ACHN (cell line): ENCODE results near the gene SNRNP27.

Experiments used
- DNase-seq: peaks from one replicate; pipeline ENCODE4 v3.0.0-alpha.2; 2015
- in situ Hi-C: cut with HindIII; loops from 2 replicates; pipeline ENCODE4 v1.10.0; 2017; ENCODE audit warnings: low sequenced_read_pairs, low pct_ligation_motif_present, low pct_unique_long_range_greater_than_20kb

The SNRNP27 gene

DNA sequence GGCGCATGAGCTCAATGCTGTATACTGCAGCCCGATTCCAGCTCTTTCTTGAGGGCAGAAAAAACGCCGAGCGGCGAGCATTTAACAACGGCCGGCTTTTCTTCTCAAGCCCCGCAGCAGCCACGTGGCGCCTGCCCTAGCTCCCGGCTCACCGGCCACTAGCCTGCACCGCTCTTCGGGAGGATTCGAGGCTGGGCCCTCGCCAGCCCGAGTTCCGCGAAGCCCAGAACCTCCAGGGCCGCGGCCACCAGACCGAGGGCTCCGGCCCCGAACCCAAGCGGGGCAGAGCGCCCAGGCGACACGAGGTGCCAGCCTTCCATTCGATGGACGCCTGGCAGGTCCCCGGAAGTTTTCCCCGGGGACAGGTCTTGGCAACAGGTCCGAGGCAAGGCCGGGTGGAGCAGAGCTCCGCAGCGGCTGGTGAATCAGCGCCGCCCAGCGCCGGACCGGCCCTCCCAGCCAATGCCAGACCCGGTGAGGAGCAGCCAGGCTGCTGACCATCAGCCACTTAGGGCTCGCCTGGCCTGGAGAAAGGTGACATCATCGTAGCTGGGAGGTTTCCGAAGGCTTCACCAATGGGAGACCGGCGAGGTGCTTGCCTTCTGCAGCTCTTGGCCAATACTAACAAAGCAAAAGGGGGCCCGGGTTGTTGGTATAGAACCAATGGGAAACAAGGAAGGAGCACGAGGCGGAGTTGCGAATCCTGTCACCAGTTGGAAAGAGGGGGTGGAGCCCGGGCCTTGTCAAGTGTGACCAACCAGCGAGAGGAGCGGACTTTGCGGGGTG, 20.6 kb downstream of the SNRNP27 start:
- peak; percentile 100 for DNase-seq
- in situ Hi-C loops: no loop called here

DNA sequence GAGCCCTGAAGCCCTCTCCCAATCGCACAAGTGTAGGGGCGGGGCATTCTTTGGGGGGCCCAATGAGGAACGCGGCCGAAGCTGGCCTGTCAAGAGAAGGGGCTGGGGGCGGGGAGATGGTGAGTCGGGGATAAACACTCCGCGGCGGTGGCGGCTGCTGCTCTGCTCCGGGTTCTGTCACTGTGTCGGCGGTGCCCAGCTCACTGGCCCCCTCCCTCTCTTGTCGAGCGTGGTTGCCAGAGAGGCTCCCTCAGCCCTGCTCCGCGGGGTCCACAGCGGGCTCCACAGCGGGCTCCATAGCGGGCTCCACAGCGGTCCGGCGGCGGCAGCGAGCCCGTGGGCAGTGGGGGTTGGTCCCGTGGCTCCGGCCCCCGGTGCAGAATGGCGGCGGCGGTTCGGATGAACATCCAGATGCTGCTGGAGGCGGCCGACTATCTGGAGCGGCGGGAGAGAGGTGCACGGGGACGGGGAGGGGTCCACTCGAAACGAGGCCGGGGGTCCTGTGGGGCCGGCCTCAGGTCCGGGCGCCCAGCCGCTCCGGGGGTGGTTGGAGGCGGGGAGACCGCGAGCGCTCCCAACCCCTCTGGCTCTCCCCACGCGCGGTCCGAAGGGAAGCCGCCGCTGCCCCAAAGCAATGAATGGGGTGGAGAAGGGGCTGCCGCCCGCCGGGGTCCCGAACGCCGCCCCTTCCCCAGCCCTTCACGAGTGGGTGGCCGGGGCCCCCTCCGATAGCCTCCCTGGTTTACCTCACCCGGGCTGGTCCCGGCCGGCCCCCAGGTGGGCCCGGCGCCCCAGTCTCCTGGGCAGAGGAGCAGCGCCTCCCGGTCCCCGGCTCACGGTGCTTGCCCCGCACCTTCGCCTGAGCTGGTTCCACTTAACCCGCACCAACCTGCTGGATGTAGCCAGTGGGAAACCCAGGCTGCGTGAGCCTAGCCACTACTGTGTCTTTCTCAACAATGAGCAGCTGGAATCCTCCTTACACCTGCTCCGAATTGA, 21.5 kb downstream of the SNRNP27 start, which contains the start of gene MXD1:
TSS of gene MXD1 (plus strand) at position 160 of the 996 bp plus-strand sequence. CDS start at position 382, 222 bp downstream.
- in situ Hi-C loops: no loop called here

DNA sequence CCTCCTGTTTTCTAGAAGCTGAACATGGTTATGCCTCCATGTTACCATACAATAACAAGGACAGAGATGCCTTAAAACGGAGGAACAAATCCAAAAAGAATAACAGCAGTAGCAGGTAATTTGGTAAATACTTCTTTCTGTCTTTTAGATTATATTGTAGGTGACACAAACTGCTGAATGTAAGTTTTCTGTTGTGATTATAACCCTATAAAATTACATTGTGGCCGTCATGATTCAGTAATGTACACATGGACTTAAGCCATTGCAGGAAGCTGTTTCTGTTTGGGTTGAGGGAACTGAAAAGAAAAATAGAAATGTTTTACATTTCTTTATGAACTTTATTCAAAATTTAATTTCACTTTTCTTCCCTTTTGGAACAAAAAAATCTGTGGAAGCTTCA, 22.4 kb downstream of the SNRNP27 start:
- in situ Hi-C loops: no loop called here

More for the DNA sequence above, 21.5 kb downstream of the SNRNP27 start, which contains the start of gene MXD1:
- DNase-seq: peak; percentile 38

DNA sequence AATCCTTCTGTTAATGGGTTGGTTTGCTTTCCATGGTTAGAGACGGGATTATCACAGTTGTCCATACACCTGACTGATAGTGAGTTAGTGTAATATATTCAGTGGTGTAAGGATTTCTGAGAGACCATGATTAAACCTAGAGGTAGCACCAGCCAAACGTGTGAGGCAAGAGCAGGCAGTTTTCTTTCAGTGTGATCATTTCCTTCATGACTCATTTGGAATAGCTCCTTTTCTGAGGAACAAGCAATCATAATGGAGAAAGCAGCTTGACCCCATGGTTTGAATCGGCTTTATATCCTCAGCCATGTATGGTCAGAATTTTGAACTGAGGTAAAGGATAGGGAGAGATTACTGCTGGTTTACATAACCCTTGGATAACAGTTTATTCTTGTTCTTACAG, 24.1 kb downstream of the SNRNP27 start:
- in situ Hi-C loops: no loop called here
- DNase-seq: peak; percentile 88

More for the DNA sequence above, 22.4 kb downstream of the SNRNP27 start:
- no peak for DNase-seq

DNA sequence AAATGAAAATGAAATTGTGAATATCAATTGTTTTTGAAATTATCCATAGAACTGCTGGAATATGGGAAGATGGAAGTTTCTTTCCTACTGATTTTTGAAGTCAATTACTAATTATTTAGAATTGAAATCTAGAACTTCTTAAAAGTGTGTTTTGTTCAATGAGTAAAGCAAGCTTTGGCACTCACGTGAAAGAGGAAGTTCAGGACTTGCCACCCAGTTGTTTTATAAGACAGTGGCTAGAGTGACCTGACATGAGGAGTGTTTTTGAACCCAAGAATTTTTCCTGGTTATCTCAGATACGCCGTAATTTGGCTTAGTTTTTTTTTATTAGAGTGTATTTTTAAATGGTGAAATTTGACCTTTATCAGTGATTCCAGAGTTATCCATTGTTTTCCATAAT, 24.6 kb downstream of the SNRNP27 start:
- DNase-seq: no peak
- in situ Hi-C loops: no loop called here

DNA sequence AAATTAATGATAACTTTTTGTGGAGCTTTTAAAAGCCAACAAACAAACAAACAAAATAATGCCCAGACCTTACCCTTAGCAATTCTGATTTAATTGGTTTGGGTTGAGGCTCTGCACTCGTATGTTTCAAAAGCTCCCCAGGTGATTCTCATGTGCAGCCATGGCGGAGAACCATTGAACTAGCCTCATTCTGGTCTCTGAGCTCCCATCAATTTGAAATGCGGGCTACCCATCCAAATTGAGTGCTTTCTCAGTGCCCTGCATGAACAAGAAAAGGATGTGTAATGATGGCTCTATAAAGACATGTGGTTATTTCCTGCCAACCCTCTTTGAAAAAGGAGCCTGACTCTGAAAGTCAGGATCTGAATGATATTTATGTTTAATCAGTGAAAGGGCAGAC, 29.4 kb downstream of the SNRNP27 start:
- in situ Hi-C loops: no loop called here
- no peak for DNase-seq

DNA sequence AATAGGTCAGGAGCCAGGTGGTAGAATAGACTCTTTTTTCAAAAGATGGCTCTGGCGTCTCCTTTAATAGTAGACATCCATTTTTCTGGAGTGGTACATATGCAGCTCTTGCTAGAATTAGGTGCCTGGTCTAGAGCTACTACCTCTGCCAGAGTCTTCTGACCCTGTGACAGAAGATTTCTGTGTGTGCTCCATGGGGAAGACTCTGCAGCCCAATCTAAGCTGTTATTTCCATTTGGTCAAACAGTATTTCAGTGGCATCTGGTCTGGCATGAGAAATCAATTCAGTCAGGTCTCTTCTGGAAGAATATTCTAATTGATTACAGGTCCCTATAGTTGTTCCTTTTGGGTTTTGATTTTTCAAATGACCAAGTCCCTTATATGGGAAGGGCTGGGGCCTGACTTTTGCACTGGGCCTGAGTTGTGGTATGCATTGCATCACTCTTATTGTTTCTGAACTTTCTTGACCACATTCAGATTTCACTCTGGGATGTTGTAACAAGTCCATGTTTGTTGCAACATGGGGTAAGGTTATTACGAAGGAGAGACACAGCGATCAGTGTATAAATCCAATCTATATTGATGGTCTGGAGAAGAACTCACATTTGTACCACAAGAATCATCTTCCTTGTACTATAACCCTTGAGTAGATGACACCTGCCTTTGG, 33.2 kb downstream of the SNRNP27 start:
- DNase-seq: no peak
- in situ Hi-C loops: no loop called here

DNA sequence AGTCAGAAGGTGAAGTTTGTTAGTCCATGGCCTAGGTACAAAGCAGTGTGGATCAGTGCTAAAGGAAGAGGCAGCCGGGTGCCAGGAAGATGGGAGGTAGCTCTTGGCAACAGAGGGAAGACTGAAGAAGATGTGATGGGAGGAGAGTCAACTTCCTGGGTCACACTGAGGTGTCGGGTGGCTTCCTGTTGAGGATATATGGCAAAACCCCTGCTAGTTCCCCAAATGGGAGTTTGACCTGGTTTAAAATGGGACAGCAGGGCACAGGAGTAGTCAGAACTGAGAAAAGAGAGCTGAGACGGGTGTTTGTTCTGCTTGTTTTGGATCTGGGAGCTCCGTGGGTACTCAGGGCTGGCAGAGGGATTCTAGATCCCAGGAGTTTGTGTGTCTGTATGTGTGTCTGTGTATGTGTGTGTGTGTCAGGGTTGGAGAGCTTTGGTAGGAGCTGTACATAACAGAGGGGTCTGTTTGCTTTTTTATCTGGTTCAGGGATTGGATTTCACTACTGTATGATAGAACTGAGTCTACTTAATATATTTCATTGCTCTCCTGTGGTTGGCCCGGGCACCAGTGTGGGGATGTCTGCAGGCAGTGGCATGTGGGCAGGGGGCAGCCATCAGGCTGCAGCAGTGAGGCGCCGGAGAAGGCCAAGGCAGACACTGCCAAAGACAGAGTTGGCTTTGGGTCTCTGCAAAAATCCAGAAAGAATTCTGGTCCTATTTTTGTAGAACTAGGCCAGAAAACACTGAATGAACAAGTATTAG, 38.3 kb downstream of the SNRNP27 start:
- no peak for DNase-seq
- in situ Hi-C loops: no loop called here

DNA sequence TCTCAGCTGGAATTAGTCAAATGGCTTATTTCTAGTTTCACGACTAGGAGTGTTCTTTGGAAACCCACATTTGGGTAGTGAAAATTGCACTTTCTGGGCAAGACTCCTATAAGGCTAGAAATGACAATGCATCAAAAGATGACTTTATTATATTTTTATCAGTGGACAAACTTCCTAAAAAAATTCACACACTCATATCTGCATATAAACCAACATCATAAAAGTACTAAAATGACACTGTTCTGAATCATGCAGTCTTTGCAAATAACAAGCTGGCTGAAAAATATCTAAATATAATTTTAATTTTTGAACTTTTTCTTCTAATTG, 38.8 kb downstream of the SNRNP27 start:
- DNase-seq: no peak
- in situ Hi-C loops: no loop called here

DNA sequence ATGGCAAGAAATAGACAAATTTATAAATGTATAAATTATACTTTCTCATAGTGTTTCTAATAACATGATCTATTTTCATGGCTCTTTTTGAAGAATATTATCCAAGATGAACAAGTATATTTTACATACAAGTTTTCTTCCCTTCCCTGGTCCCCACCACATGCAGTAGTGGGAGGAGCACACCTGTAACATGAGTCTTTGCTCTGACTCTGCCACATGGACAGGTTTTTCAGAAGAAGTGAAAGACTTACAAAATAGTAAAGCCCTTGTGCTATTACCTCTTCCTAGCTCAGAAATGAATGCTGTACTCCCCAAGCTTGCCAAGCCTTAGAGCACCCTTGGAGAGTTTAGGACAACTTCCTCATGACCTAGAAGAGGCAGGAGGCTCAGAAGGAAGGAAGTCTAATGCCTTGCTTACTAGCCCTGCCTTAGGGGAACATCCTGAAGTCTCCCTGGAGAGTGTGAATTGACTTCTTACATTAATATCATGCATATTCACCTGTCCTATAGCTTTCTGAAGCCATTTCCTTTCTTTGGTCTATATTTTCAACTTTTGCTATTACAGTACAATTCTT, 39.6 kb downstream of the SNRNP27 start:
- DNase-seq: no peak
- in situ Hi-C loops: no loop called here

DNA sequence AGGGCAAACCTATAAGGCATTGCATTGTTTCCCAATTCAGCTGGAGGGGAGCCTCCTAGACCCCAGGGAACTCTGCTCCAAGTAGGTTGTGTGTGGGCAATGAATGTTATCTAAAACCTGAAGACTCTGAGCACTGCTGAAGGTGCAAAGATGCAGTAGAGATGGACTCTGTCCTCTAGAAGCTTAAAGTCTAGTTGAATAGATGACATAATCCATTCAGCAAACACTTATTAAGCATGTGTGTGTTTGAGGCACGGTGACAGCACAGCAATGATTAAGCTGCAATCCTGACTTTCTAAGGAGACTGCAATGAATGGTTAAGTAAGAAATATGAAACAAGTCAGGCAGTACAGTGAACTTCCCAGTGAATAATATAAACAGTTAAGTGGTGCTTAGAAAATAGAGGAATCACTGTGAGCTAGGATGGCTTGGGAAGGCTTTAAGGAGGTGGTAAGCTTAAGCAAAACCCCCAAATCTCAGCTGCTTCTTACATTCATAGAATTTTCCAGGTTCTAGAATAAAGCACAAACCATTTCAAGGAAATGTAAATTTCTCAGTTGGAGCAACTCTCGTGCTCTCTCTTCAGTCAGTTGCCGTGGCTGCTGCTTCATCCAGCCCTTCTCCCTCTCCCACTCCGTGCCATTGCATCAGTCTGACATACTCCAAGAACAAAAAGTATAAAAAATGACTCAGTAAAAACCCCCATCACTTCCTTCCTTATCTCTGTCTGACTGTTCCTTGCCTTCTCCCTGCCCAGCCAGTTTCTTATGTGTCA, 40.3 kb downstream of the SNRNP27 start:
- DNase-seq: peak; percentile 53
- in situ Hi-C loops: no loop called here

DNA sequence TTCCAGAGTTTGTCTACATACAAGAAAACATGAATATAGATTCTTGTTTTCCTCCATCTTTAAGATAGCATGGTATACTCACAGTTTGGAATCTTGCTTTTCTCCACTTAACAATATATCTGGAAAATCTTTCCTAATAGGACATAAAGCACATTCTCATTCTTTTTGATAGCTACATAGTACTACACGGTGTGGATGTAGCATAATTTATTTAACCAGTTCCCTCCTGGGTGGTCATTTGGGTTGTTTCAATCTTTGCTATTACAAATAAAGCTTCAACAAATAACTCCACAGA, 40.8 kb downstream of the SNRNP27 start:
- in situ Hi-C loops: no loop called here
- DNase-seq: no peak

DNA sequence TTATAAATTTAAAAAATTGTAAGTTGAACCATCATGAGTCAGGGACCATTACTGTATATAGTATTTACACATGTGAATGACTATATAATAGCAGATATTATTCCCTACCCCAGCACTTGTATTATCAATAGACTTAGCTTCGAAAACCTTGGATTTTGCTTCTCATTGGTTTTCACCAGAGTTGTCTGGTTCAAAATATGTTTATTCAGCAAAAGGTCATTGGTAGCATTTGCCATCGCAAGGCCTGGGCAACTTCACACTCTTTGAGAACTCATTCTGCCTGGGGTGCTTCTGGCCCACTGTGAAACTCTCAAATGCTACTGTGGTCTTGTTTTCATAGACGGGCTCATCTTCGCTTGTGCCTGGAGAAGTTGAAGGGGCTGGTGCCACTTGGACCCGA, 41.3 kb downstream of the SNRNP27 start:
- DNase-seq: no peak
- in situ Hi-C loops: no loop called here

DNA sequence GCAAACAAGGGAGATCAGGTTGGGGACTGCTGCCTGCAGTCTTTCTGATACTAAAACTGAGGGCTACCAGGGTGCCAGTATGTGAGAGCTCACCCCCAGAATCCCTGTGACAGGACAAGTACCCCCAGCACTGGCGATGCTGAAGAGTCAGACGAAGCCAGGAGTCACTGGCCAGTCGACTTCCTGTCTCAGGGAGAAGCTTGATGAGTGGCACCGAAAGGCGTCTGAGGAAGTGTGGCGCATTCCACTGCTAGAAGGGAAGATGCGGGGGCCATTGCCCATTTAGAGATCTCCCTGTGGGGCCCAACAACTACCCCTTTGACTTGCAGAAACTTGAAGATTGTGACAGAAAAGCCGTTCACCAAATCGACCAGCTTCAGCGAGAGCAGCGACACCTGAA, 43.1 kb downstream of the SNRNP27 start:
- DNase-seq: no peak
- in situ Hi-C loops: no loop called here

DNA sequence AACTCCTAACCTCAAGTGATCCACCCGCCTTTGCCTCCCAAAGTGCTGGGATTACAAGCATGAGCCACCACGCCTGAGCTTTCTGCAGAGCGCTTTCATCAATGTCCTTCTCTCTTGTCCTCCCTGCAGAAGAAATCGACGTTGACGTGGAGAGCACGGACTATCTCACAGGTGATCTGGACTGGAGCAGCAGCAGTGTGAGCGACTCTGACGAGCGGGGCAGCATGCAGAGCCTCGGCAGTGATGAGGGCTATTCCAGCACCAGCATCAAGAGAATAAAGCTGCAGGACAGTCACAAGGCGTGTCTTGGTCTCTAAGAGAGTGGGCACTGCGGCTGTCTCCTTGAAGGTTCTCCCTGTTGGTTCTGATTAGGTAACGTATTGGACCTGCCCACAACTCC, 44.2 kb downstream of the SNRNP27 start:
- no peak for DNase-seq
- in situ Hi-C loops: no loop called here

DNA sequence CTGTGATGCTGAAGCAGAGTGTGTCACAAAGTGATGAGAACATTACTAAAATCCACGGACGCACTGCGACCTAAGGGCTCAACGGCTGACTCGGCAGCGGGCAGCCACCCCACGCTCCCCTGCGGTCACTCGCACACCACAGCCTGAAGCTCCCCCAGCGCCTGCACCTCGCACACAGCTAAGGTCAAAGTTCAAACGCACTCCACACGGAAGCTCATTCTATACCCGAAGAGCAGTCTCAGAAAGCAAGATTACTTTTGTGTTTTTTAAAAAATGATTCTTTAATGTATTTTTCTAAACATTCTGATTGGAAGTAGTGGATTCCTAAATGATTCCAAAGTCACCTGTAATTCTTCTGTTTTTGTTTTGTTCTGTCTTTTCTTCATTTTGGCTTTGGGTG, 46.0 kb downstream of the SNRNP27 start:
- in situ Hi-C loops: no loop called here
- no peak for DNase-seq

DNA sequence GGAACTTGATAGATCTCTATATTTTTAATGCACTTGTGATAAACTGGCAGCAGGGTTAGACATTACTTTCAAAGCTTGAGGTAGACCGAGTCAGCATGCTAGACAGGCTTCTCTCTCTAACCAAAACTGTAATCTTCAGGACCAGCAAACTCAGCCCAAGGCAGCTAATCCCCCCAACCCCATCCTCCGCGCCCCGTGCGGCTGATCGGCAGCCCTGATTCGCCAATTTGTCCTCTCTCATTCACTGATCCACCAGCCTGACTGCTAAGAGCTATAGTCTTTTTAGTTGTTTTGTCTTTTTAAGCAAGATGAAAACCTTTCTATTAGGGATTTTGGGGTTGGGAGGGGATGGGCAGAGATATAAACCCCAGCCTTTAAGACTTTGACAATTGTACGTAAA, 46.9 kb downstream of the SNRNP27 start:
- no peak for DNase-seq
- in situ Hi-C loops: no loop called here
